GM18867 (cell line): Measurements from ENCODE around the gene RNF39.
"Not testable (repeated sequence)": the region's sequence is repeated elsewhere in the genome, so short reads cannot be mapped to it uniquely, and the experiment has no call there.

Experiments
- ATAC-seq: cut with Tn5 transposase; IDR thresholded peaks from one replicate; pipeline ENCODE4 v1.9.1; 2021; ENCODE audit warnings: mild to moderate bottlenecking, moderate library complexity; ENCODE audit not compliant: unreplicated experiment

Gene RNF39

GRCh38 chr6:30062471-30063178, 12.9 kb downstream of the RNF39 start:
- no peak for ATAC-seq

GRCh38 chr6:30061858-30062458, 13.6 kb downstream of the RNF39 start:
- ATAC-seq: peak; percentile 12

- peak; percentile 86 for ATAC-seq
Measured at GRCh38 chr6:30061092-30061857, 14.3 kb downstream of the RNF39 start, which contains the start of gene POLR1H. Gene POLR1H (plus strand): TSS chr6:30061265. CDS start chr6:30061525, 260 bp downstream.

- ATAC-seq: peak; percentile 15
Measured at GRCh38 chr6:30060606-30061091, 14.9 kb downstream of the RNF39 start.

- no peak for ATAC-seq
Measured at GRCh38 chr6:30055513-30055912, 20.1 kb downstream of the RNF39 start.

GRCh38 chr6:30053682-30054081, 21.9 kb downstream of the RNF39 start:
- ATAC-seq: no peak

GRCh38 chr6:30047220-30047619, 28.3 kb downstream of the RNF39 start:
- no peak for ATAC-seq

GRCh38 chr6:30044630-30045029, 30.9 kb downstream of the RNF39 start:
- ATAC-seq: no peak

- no peak for ATAC-seq
Measured at GRCh38 chr6:30043744-30044143, 31.8 kb downstream of the RNF39 start.

- ATAC-seq: no peak
Measured at GRCh38 chr6:30042914-30043313, 32.7 kb downstream of the RNF39 start.

- ATAC-seq: no peak
Measured at GRCh38 chr6:30042476-30042875, 33.1 kb downstream of the RNF39 start.

GRCh38 chr6:30041821-30042220, 33.7 kb downstream of the RNF39 start:
- ATAC-seq: no peak

GRCh38 chr6:30041221-30041620, 34.3 kb downstream of the RNF39 start:
- no peak for ATAC-seq

- no peak for ATAC-seq
Measured at GRCh38 chr6:30037182-30037788, 38.3 kb downstream of the RNF39 start.

GRCh38 chr6:30035784-30036183, 39.8 kb downstream of the RNF39 start:
- no peak for ATAC-seq

GRCh38 chr6:30033440-30033839, 42.1 kb downstream of the RNF39 start:
- ATAC-seq: not testable (repeated sequence)

- ATAC-seq: no peak
Measured at GRCh38 chr6:30031381-30031780, 44.2 kb downstream of the RNF39 start.

GRCh38 chr6:30029588-30029987, 46.0 kb downstream of the RNF39 start:
- no peak for ATAC-seq

- no peak for ATAC-seq
Measured at GRCh38 chr6:30025186-30025585, 50.4 kb downstream of the RNF39 start.

GRCh38 chr6:30022712-30023111, 52.9 kb downstream of the RNF39 start:
- ATAC-seq: not testable (repeated sequence)

- ATAC-seq: no peak
Measured at GRCh38 chr6:30022189-30022588, 53.4 kb downstream of the RNF39 start.
